PC-3 (cell line): ENCODE measurements around the gene KRT86.

Source experiments
- CTCF ChIP-seq: fragments of 300-600 bp; sonication (generic); conservative IDR thresholded peaks from 2 replicates; pipeline ENCODE4 v1.5.1; 2017; ENCODE audit warnings: antibody characterized with exemption, low read depth, mild to moderate bottlenecking, low read length
- EZH2 ChIP-seq: fragments of 300-600 bp; sonication (generic); IDR thresholded peaks from one replicate; pipeline ENCODE4 v1.6.1; 2017; ENCODE audit warnings: antibody characterized with exemption, mild to moderate bottlenecking, low read length; ENCODE audit not compliant: unreplicated experiment

DNA sequence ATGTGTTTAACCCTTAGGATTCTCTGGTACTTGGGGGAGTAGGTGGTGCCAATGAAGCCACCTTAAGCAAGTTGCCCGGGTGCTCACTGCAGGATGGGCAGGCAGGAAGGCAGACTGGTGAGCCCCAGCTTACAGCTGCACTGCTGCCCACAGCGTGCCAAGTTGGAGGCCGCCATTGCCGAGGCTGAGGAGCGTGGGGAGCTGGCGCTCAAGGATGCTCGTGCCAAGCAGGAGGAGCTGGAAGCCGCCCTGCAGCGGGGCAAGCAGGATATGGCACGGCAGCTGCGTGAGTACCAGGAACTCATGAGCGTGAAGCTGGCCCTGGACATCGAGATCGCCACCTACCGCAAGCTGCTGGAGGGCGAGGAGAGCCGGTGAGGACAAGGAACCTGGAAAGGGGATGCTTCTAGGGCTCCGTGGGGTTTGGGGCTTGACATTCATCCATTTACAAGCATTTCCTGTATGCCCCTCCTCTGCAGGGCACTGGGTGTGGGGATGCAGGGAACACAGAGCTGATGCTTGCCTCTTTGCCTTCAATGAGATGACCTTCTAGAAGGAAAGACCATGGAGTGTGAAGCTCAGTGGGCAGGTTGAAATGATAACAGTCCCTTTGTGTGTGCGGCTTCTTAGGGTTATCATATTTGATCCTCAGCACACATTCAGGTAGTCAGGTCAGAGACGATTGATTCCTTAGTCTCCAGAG is 29.0 kb upstream of the KRT86 start:
- TF ChIP-seq CTCF (no peak), EZH2 (no peak)
